Trophoblast cell (in vitro differentiated cells and primary cell): ENCODE data around the gene AFAP1L1.

ENCODE experiments used
- DNase-seq, 2 donors: peaks; one replicate each; pipeline ENCODE4 v3.0.0-alpha.2; 2016
- H2AFZ ChIP-seq: 2 replicates; pipeline ENCODE4 v1.6.1; 2013; ENCODE audit warnings: low read length, moderate library complexity, mild to moderate bottlenecking; ENCODE audit not compliant: insufficient read depth, poor library complexity
- H2AK5ac ChIP-seq: 2 replicates; pipeline ENCODE4 v1.6.1; 2013; ENCODE audit warnings: mild to moderate bottlenecking, low read length
- H2BK120ac ChIP-seq: 2 replicates; pipeline ENCODE4 v1.6.1; 2013; ENCODE audit warnings: low read length, mild to moderate bottlenecking, moderate library complexity; ENCODE audit not compliant: insufficient read depth, poor library complexity
- H2BK12ac ChIP-seq: 2 replicates; pipeline ENCODE4 v1.6.1; 2013; ENCODE audit warnings: mild to moderate bottlenecking, low read length, moderate library complexity
- H2BK5ac ChIP-seq: 2 replicates; pipeline ENCODE4 v1.6.1; 2013; ENCODE audit warnings: low read length, low read depth, moderate library complexity, mild to moderate bottlenecking; ENCODE audit not compliant: poor library complexity
- H3K14ac ChIP-seq: 2 replicates; pipeline ENCODE4 v1.6.1; 2013; ENCODE audit warnings: mild to moderate bottlenecking, low read length
- H3K18ac ChIP-seq: 2 replicates; pipeline ENCODE4 v1.6.1; 2013; ENCODE audit warnings: mild to moderate bottlenecking, low read length
- H3K23ac ChIP-seq: 2 replicates; pipeline ENCODE4 v1.6.1; 2013; ENCODE audit warnings: low read length
- H3K27ac ChIP-seq: 2 replicates; pipeline ENCODE4 v1.5.1; 2013; ENCODE audit warnings: low read depth, mild to moderate bottlenecking, inconsistent platforms, low read length, moderate library complexity
- H3K27me3 ChIP-seq: 2 replicates; pipeline ENCODE4 v1.6.1; 2013; ENCODE audit warnings: inconsistent platforms, mild to moderate bottlenecking, low read length, moderate library complexity; ENCODE audit not compliant: insufficient read depth
- H3K36me3 ChIP-seq, 2 experiments: 1 replicate in 1 of 2; 2 replicates in 1 of 2; pipeline ENCODE4 v1.6.1; 2013; ENCODE audit warnings: low read length in 2 of 2, mild to moderate bottlenecking in 2 of 2, moderate library complexity in 1 of 2; ENCODE audit not compliant: insufficient read depth in 2 of 2, control insufficient read depth in 1 of 2
- H3K4ac ChIP-seq: 2 replicates; pipeline ENCODE4 v1.6.1; 2013; ENCODE audit warnings: low read depth, mild to moderate bottlenecking, low read length, moderate library complexity
- H3K4me1 ChIP-seq, 2 experiments: 1 replicate in 1 of 2; 2 replicates in 1 of 2; pipeline ENCODE4 v1.6.1; 2013; ENCODE audit warnings: low read length in 2 of 2, mild to moderate bottlenecking in 2 of 2, moderate library complexity in 1 of 2; ENCODE audit not compliant: insufficient read depth in 2 of 2, control insufficient read depth in 1 of 2
- H3K4me2 ChIP-seq: 2 replicates; pipeline ENCODE4 v1.6.1; 2013; ENCODE audit warnings: inconsistent platforms, mild to moderate bottlenecking, low read length, moderate library complexity
- H3K4me3 ChIP-seq: 2 replicates; pipeline ENCODE4 v1.5.1; 2013; ENCODE audit warnings: mild to moderate bottlenecking, low read depth, low read length, inconsistent platforms
- H3K79me1 ChIP-seq: one replicate; pipeline ENCODE4 v1.6.1; 2013; ENCODE audit warnings: low read length
- H3K79me2 ChIP-seq: 2 replicates; pipeline ENCODE4 v1.6.1; 2013; ENCODE audit warnings: low read length, mild to moderate bottlenecking; ENCODE audit not compliant: control insufficient read depth, insufficient read depth, poor library complexity
- H3K9ac ChIP-seq: 2 replicates; pipeline ENCODE4 v1.6.1; 2013; ENCODE audit warnings: mild to moderate bottlenecking, low read length
- H3K9me3 ChIP-seq: 2 replicates; pipeline ENCODE4 v1.6.1; 2013; ENCODE audit warnings: low read depth, mild to moderate bottlenecking, control low read depth, inconsistent platforms, low read length; ENCODE audit not compliant: insufficient read depth
- H4K12ac ChIP-seq: 2 replicates; pipeline ENCODE4 v1.6.1; 2013; ENCODE audit warnings: low read depth, mild to moderate bottlenecking, low read length, moderate library complexity
- H4K8ac ChIP-seq: 2 replicates; pipeline ENCODE4 v1.6.1; 2013; ENCODE audit warnings: low read depth, mild to moderate bottlenecking, low read length, moderate library complexity
- H4K91ac ChIP-seq: one replicate; pipeline ENCODE4 v1.6.1; 2013; ENCODE audit warnings: low read depth, mild to moderate bottlenecking, low read length, moderate library complexity
- WGBS: extraction: QIAGEN DNeasy Blood & Tissue Kit; methylation state at CpG from one replicate; pipeline ENCODE4 v1.1.7; 2013; ENCODE audit warnings: missing lambda C conversion rate; ENCODE audit not compliant: insufficient read length, insufficient coverage; ENCODE audit errors: extremely low coverage; 5-methylcytosine and 5-hydroxymethylcytosine counted together

AFAP1L1 gene

DNA sequence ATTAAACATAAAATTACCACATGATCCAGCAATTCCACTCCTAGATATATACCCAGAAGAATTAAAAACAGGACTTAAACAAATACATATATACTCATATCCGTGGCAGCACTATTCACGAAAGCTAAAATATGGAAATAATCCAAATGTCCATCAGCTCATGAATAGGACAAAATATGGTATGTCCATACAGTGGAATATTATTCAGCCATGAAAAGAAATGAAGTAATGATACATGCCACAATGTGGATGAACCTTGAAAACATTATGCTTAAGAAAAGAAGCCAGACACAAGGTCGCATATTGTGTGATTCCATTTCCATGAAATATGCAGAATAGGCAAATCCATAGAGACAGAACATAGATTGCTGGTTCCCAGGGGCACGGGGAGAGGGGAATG lies 24.8 kb upstream of the AFAP1L1 start:
- H2BK5ac ChIP-seq = no peak overlapping the region
- H3K9ac ChIP-seq = no peak overlapping the region
- H3K9me3 ChIP-seq = no peaks in the 10 kb centered on the region
- no peak overlapping the region for H3K4me2 ChIP-seq
- no peaks in the 10 kb centered on the region for H3K36me3 ChIP-seq
- no CpG with 5 or more reads among the region's 4 CpGs for WGBS
- no peak overlapping the region for H4K12ac ChIP-seq
- no peak overlapping the region for H4K8ac ChIP-seq
- DNase-seq = no peak
- H3K4me3 ChIP-seq = no peak overlapping the region
- H3K14ac ChIP-seq = no peak overlapping the region
- H3K23ac ChIP-seq = no peak overlapping the region
- H2AK5ac ChIP-seq = no peak overlapping the region
- H2BK12ac ChIP-seq = no peak overlapping the region
- no peaks in the 10 kb centered on the region for H3K27me3 ChIP-seq
- no peaks in the 10 kb centered on the region for H3K79me1 ChIP-seq
- H3K4me1 ChIP-seq = peaks cover 0 to 1% of the 10 kb centered on the region in 2 experiments
- no peak overlapping the region for H3K27ac ChIP-seq
- H2AFZ ChIP-seq = no peak overlapping the region
- no peak overlapping the region for H3K18ac ChIP-seq
- no peak overlapping the region for H3K4ac ChIP-seq
- no peaks in the 10 kb centered on the region for H3K79me2 ChIP-seq
- H4K91ac ChIP-seq = no peak overlapping the region
- no peak overlapping the region for H2BK120ac ChIP-seq

- no peak overlapping the region for H3K23ac ChIP-seq
- H3K27me3 ChIP-seq = no peaks in the 10 kb centered on the region
- no peaks in the 10 kb centered on the region for H3K9me3 ChIP-seq
- H2AK5ac ChIP-seq = no peak overlapping the region
- H4K91ac ChIP-seq = no peak overlapping the region
- H4K12ac ChIP-seq = no peak overlapping the region
- H3K4me2 ChIP-seq = no peak overlapping the region
- H3K4me1 ChIP-seq = peaks cover 0 to 1% of the 10 kb centered on the region in 2 experiments
- H3K18ac ChIP-seq = no peak overlapping the region
- no peak overlapping the region for H3K4me3 ChIP-seq
- no CpG with 5 or more reads among the region's 8 CpGs for WGBS
- no peaks in the 10 kb centered on the region for H3K36me3 ChIP-seq
- no peak overlapping the region for H3K14ac ChIP-seq
- no peak overlapping the region for H2BK12ac ChIP-seq
- no peaks in the 10 kb centered on the region for H3K79me1 ChIP-seq
- no peak overlapping the region for H3K4ac ChIP-seq
- no peak overlapping the region for H2AFZ ChIP-seq
- H2BK120ac ChIP-seq = no peak overlapping the region
- H3K79me2 ChIP-seq = no peaks in the 10 kb centered on the region
- H3K9ac ChIP-seq = no peak overlapping the region
- H3K27ac ChIP-seq = no peak overlapping the region
- no peak overlapping the region for H4K8ac ChIP-seq
- no peak overlapping the region for H2BK5ac ChIP-seq
- no peak for DNase-seq
Measured at GRCh38 chr5:149247726-149248125, 23.9 kb upstream of the AFAP1L1 start.

- Histone ChIP-seq H2AFZ (no peak overlapping the region), H3K9me3 (no peaks in the 10 kb centered on the region)
- WGBS = no CpG with 5 or more reads among the region's 4 CpGs
Measured at GRCh38 chr5:149251546-149251945, 20.1 kb upstream of the AFAP1L1 start.

DNA sequence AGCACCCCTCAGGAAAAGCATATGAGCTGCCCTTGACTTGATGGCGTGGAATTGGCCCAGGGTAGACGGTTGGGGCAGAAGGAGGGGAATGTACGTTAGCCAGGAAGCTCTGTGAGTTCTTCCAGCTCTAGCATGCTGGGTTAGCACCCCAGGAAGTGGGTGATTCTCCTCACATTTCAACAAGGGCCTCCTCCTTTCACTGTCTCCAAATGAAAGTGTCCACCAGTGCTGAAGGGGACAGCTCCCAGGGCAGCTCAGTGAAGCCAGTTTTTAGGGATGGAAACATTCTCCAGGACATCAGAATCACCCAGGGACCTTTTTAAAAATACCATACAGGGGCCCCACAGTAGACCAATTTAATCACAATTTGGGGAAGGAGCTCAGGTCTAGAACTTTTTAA lies 17.2 kb upstream of the AFAP1L1 start:
- H3K27me3 ChIP-seq = no peaks in the 10 kb centered on the region
- no peak overlapping the region for H3K4me2 ChIP-seq
- no peaks in the 10 kb centered on the region for H3K79me2 ChIP-seq
- H3K4me1 ChIP-seq = no peaks in the 10 kb centered on the region
- H3K18ac ChIP-seq = no peak overlapping the region
- H3K14ac ChIP-seq = no peak overlapping the region
- H2AK5ac ChIP-seq = no peak overlapping the region
- H3K9ac ChIP-seq = no peak overlapping the region
- H2BK120ac ChIP-seq = no peak overlapping the region
- no peaks in the 10 kb centered on the region for H3K36me3 ChIP-seq
- H3K79me1 ChIP-seq = no peaks in the 10 kb centered on the region
- H3K4ac ChIP-seq = no peak overlapping the region
- H2BK12ac ChIP-seq = no peak overlapping the region
- no CpG with 5 or more reads among the region's 3 CpGs for WGBS
- H3K4me3 ChIP-seq = no peak overlapping the region
- DNase-seq = no peak
- no peak overlapping the region for H4K8ac ChIP-seq
- H3K9me3 ChIP-seq = no peaks in the 10 kb centered on the region
- H2AFZ ChIP-seq = no peak overlapping the region
- no peak overlapping the region for H4K91ac ChIP-seq
- no peak overlapping the region for H4K12ac ChIP-seq
- H3K27ac ChIP-seq = no peak overlapping the region
- no peak overlapping the region for H3K23ac ChIP-seq
- H2BK5ac ChIP-seq = no peak overlapping the region

More at GRCh38 chr5:149251546-149251945, 20.1 kb upstream of the AFAP1L1 start:
- H3K14ac ChIP-seq = no peak overlapping the region
- H2BK5ac ChIP-seq = no peak overlapping the region
- no peaks in the 10 kb centered on the region for H3K27me3 ChIP-seq
- H3K4ac ChIP-seq = no peak overlapping the region
- no peak overlapping the region for H4K12ac ChIP-seq
- no peaks in the 10 kb centered on the region for H3K4me1 ChIP-seq
- no peak for DNase-seq
- H3K18ac ChIP-seq = no peak overlapping the region
- H2BK12ac ChIP-seq = no peak overlapping the region
- no peak overlapping the region for H3K4me3 ChIP-seq
- H3K27ac ChIP-seq = no peak overlapping the region
- no peak overlapping the region for H4K91ac ChIP-seq
- H3K4me2 ChIP-seq = no peak overlapping the region
- no peaks in the 10 kb centered on the region for H3K36me3 ChIP-seq
- H2BK120ac ChIP-seq = no peak overlapping the region
- no peak overlapping the region for H4K8ac ChIP-seq
- H3K79me2 ChIP-seq = no peaks in the 10 kb centered on the region
- H2AK5ac ChIP-seq = no peak overlapping the region
- no peak overlapping the region for H3K9ac ChIP-seq
- H3K23ac ChIP-seq = no peak overlapping the region
- no peaks in the 10 kb centered on the region for H3K79me1 ChIP-seq
